Mononuclear cell (primary cell): Measurements from ENCODE around the gene BIRC3. TPM values are rescaled to one million over a fixed set of nuclear protein-coding genes. Genes with fewer than 3 reads are reported as not detected.

Source experiments
- H3K27me3 ChIP-seq: 2 replicates; pipeline ENCODE4 v1.6.0; 2011; ENCODE audit warnings: low read length, control low read depth; ENCODE audit not compliant: insufficient read depth
- H3K4me1 ChIP-seq: 2 replicates; pipeline ENCODE4 v1.5.1; 2011; ENCODE audit warnings: mild to moderate bottlenecking, low read length, control low read depth; ENCODE audit not compliant: insufficient read depth
- H3K4me3 ChIP-seq: 2 replicates; pipeline ENCODE4 v1.5.1; 2011; ENCODE audit warnings: mild to moderate bottlenecking, low read length, moderate library complexity
- H3K9me3 ChIP-seq: 2 replicates; pipeline ENCODE4 v1.5.1; 2011; ENCODE audit warnings: low read depth, mild to moderate bottlenecking, control low read depth, low read length
- total RNA-seq: library from RNA; depleted of rRNA; stranded (reverse); fragments of >200 nt; gene quantifications from one replicate; pipeline ENCODE4 v1.2.3, GENCODE V29; 2012

Gene BIRC3
- total RNA-seq, 1 donor, result 228 TPM

DNA sequence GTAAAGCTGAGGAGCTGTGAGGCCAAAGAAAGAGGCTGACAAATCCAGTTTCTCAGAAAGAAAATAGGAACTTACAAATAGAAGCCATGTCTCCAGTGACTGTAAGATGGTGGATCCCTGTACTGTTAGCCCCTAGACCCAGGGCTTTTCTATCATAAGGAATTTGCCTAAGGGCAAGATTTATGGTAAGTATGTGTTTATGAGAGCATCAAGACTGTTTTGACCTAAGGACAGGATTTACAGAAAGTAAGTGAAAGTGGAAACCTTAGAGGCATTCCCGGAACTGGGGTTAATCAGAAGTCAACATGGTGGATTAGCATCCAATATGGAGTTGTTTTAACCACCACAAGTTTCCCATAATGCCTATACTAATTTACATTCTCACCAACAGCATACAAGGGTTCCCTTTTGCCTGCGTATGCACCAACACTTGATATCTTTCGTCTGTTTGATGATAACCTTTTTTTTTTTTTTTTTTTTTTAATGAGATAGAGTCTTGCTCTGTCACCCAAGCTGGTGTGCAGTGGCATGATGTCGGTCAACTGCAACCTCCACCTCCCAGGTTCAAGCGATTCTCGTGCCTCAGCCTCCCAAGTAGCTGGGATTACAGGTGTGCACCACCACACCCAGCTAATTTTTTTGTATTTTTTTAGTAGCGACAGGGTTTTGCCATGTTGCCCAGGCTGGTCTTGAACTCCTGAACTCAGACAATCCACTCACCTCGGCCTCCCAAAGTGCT lies 69.9 kb downstream of the BIRC3 start:
- Histone ChIP-seq H3K4me3 (no peak overlapping the region), H3K9me3 (no peaks in the 10 kb centered on the region), H3K27me3 (no peaks in the 10 kb centered on the region), H3K4me1 (no peaks in the 10 kb centered on the region)

Other genes starting within 250 kb of the BIRC3 start
- gene YAP1, start 207.0 kb upstream of the BIRC3 start, total RNA-seq, result 0.10 TPM
- gene BIRC2, start 29.7 kb downstream of the BIRC3 start, total RNA-seq, result 218 TPM
- 381 TPM for gene TMEM123, start 135.3 kb downstream of the BIRC3 start, total RNA-seq
- 0.31 TPM for gene MMP7, start 213.3 kb downstream of the BIRC3 start, total RNA-seq